HG02943 (cell line): ENCODE data around the gene CEACAM18.
"Not testable (repeated sequence)": the region's sequence is repeated elsewhere in the genome, so short reads cannot be mapped to it uniquely, and the experiment has no call there.

Experiments used
- ATAC-seq: cut with Tn5 transposase; IDR thresholded peaks from one replicate; pipeline ENCODE4 v1.9.1; 2021; ENCODE audit warnings: mild to moderate bottlenecking, low read depth, moderate library complexity; ENCODE audit not compliant: unreplicated experiment

Gene CEACAM18

GRCh38 chr19:51488491-51488890 is 10.2 kb downstream of the CEACAM18 start:
- ATAC-seq = no peak

- no peak for ATAC-seq
These were observed 10.8 kb downstream of the CEACAM18 start for GRCh38 chr19:51489113-51489512.

DNA sequence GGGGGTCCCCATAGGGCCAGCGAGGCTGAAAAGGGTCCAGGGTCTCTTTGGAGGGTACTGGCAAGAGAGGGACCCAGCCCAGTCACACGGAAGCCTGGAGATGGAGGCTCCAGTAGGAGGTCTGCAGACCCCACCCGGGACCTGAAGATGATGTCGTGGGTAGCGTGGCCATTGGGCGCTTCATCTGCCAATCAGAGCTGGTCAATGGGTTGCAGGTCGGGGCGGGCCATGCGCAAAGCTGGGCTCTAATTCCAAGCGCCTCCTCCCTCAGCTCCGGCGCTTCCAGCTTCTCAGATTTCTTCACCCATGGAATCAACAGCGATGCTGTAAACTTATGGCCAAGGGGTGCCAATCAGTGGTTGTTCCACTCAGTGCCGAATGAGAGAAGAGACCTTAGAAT is 12.3 kb downstream of the CEACAM18 start:
- ATAC-seq = no peak

- no peak for ATAC-seq
These were observed 13.2 kb downstream of the CEACAM18 start for GRCh38 chr19:51491586-51491985.

- ATAC-seq = no peak
These were observed 15.4 kb downstream of the CEACAM18 start for GRCh38 chr19:51493776-51494175.

- ATAC-seq = no peak
These were observed 19.3 kb downstream of the CEACAM18 start for GRCh38 chr19:51497666-51498065.

GRCh38 chr19:51500931-51501330 is 22.6 kb downstream of the CEACAM18 start:
- not testable (repeated sequence) for ATAC-seq

GRCh38 chr19:51501594-51502263 is 23.4 kb downstream of the CEACAM18 start, which contains the start of gene SIGLEC12:
TSS of gene SIGLEC12 (minus strand) at chr19:51501800. CDS start at chr19:51501733, 67 bp downstream.
- ATAC-seq = no peak

DNA sequence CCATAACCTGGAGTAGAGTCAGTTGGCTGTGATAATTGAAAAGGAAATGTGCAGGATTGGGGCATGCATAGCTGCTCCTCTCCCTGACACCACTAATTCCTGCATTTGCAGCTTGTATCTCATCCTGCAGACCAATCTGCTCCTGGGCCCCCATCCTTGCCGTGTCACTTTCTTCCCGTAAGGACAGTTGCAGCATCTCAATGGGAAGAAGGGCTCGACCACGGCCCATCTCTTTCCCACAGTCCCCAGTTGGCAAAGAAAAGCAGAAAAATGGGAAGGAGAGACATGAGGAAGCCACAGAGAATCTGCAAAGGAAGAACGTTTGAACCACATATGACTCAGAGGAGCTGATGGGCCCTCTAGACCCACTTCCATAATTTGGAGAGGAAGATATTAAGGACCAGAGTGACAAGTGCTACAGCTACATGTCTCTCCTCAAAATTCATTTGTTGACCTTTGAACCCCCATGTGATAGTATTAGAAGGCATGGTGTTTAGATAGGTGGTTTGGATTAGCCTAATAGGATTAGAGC is 25.0 kb downstream of the CEACAM18 start:
- ATAC-seq = no peak

GRCh38 chr19:51503896-51504295 is 25.6 kb downstream of the CEACAM18 start:
- no peak for ATAC-seq

DNA sequence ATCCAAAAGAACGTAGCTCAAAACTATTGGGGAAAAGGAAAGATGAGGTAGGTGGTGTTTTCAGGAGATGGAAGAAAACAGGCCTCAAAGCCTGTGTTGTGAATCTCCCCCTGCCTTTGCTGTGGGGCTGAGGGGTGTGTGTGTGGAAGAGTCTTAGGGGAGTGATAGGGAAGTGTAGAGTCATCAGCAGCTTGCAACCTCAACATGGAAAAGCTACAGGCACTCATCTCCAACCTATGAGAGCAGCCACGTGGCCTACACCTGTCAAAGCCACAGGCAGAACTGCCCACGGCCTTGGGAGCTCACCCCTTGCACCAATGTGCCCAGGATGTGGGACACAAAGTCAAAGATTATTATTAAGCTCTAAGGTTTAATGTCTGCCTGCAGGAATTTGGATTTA is 27.6 kb downstream of the CEACAM18 start:
- no peak for ATAC-seq

DNA sequence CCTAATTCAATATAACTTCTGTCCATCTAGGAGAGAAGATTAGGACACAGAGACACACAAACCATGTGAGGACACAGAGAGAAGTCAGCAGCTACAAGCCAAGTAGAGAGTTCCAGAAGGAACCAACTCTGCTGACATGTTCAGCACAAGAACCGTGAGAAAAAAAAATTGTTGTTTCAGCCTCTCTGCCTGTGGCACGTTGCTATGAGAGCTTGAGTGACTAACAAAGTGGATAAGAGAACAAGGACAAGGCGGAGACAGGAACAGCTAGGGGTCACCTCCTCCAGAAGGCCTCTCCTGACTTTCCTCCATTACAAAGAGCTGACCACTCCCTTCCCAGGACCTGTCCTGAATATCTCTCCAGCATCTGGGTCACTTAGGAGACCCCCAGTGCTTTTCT is 28.9 kb downstream of the CEACAM18 start:
- ATAC-seq = no peak

DNA sequence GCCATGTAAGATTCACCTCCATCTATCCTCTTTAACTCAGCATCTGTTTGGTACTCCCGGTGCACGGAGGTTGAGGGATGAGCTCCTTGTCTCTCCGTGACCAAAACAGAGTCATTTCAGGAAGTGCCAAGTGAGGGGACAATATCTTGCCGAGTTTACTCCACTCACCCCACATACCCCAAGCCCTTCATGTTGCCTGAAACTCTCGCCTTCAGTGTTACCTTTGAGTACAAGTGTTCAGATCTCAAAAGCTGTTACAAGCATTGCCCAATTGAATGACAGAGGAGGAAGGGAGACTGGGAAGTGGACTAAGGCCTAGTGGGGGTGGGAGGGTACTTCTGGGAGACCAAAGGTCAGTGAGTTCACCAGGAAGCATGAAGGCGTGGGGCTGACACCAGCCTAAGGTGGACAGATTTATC is 29.3 kb downstream of the CEACAM18 start:
- ATAC-seq = no peak

- ATAC-seq = no peak
These were observed 29.9 kb downstream of the CEACAM18 start for GRCh38 chr19:51508059-51508733.

- no peak for ATAC-seq
These were observed 31.7 kb downstream of the CEACAM18 start for GRCh38 chr19:51509823-51510660.

DNA sequence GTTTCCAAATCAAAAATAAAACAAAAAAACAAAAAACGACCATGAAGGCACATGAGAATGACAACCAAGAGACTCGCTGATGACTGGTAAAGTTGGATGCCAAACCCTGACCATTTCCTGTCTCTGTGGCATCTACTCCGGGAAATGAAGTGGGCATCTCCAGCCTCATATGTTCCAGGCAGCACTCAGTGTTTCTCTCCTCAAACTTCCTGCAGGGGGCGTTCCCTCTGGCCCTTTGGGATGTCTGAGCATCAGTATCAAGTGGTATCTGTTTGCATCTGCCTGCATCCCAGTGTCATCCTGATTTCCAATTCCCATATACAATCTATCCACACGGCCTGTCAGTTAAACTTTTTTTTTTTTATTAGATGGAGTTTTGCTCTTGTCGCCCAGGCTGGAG is 33.0 kb downstream of the CEACAM18 start:
- no peak for ATAC-seq

DNA sequence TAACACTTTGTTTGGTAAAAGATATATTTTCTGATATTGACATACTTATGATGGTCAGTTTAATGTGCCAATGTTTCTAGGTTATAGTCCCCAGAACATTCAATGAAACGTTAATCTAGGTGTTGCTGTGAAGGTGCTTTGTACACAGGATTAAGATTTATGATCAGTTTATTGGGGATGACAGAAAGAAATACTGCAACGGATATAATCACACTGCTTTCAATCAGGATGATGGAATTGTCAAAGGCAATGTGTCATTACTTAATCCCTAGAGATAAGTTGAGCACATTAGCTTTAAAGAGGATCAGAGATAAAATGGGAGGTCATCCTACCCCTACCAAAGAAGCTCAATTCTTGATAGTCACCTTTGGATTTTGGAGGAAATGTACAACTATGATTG is 35.6 kb downstream of the CEACAM18 start:
- ATAC-seq = no peak

DNA sequence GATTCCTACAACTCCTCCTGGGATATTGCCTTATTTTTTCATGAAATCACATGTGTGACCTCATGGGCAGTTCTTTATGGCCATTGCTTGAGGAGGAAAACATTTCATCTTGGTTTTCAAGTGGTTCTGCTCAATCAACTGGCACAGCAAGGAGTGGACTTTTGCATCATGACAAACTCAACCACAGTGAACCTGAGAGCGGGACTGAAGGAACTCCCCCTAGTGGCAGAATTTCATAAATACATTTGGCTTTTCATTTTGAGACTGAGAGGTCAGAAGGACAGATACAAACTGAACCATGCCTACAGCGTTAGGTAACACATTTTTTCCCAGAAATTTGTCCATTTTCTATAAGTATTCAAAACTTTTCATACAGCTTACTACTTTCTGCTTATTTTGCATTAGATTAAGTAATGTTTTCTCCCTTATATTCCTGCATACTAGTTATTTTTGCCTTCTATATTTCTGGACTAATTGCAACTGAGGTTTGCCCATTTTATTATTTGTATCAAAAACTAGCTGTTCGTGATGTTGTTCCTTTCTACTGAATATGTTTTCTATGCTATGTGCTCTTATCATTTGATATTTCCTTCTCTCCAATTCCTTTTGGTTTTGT is 36.6 kb downstream of the CEACAM18 start:
- ATAC-seq = no peak

DNA sequence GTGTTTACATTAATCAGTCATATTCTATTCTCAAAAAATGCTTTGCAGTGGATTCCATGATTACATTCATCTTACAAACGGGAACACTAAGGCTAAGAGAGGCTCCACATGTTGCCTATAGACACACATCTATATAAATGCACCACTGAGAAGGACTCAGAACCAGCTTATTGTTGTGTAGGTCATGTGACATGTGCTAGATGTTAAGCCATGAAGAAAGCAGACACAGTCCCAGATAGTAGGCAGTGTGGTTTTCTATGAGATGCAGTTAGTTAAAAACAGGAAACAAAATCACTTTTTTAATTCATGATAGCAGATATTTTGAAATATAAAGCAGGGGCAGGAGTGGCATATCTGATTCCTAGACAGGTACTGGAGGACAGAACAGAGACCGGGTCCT is 42.4 kb downstream of the CEACAM18 start:
- no peak for ATAC-seq

DNA sequence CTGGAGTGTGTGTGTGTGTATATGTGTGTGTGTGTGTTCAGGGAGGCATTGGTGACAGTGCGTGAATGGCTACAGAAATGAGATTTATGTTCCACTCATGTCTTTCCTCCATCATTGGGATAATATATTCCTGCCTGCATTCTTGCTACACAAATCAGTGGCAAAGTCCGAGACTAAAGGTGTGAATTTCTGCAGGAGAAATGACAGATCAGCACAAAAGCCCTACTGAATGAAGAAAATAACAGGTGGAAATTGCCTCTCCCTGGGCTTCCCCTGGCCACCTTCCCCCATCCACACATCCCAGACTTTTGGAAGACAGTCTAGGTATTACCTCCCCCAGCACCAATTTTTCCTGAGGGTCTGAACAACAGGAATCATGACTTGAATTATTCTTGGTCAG is 43.0 kb downstream of the CEACAM18 start:
- ATAC-seq = no peak

DNA sequence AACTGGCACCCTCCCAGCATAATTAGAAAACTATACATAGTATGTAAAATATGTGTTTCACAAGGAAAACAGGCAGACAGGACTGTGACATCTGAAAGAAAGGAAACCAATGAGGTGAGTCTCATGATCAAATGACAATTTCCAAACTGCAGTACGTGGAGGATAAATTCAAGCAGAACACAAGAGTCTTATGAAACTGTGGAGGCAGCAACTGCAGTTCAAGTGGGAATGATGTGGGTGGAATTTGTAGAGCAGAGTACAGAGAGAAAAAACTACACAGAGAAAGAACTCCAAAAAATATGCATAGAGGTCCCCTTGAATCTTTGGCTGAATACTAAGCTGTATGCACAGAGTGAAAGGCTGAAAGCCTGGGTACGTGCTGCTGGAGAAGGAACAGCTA is 43.4 kb downstream of the CEACAM18 start:
- no peak for ATAC-seq
